GM18508 (cell line): ENCODE measurements around the gene TMEM163.
"Not testable (repeated sequence)": the region's sequence is repeated elsewhere in the genome, so short reads cannot be mapped to it uniquely, and the experiment has no call there.

Experiments
- ATAC-seq: cut with Tn5 transposase; IDR thresholded peaks from one replicate; pipeline ENCODE4 v1.9.1; 2021; ENCODE audit warnings: moderate number of reproducible peaks; ENCODE audit not compliant: insufficient read depth, unreplicated experiment

The TMEM163 gene

GRCh38 chr2:134718817-134719814 lies at the start of gene TMEM163:
Gene TMEM163, minus strand, starts transcription at chr2:134719000.
- ATAC-seq: no peak

- ATAC-seq: no peak
These were observed 47.8 kb upstream of the TMEM163 start for GRCh38 chr2:134766583-134766982.

GRCh38 chr2:134765987-134766386 lies 47.2 kb upstream of the TMEM163 start:
- ATAC-seq: no peak

- ATAC-seq: no peak
These were observed 45.4 kb upstream of the TMEM163 start for GRCh38 chr2:134764164-134764563.

- ATAC-seq: no peak
These were observed 44.4 kb upstream of the TMEM163 start for GRCh38 chr2:134763164-134763710.

- no peak for ATAC-seq
These were observed 43.7 kb upstream of the TMEM163 start for GRCh38 chr2:134762508-134762907.

GRCh38 chr2:134760385-134760784 lies 41.6 kb upstream of the TMEM163 start:
- ATAC-seq: no peak

GRCh38 chr2:134758633-134759032 lies 39.8 kb upstream of the TMEM163 start:
- ATAC-seq: peak; percentile 89

- not testable (repeated sequence) for ATAC-seq
These were observed 33.2 kb upstream of the TMEM163 start for GRCh38 chr2:134751981-134752380.

GRCh38 chr2:134745546-134745945 lies 26.7 kb upstream of the TMEM163 start:
- ATAC-seq: no peak

- no peak for ATAC-seq
These were observed 26.2 kb upstream of the TMEM163 start for GRCh38 chr2:134745023-134745422.

- peak; percentile 89 for ATAC-seq
These were observed 21.1 kb upstream of the TMEM163 start for GRCh38 chr2:134739879-134740301.

- ATAC-seq: no peak
These were observed 20.6 kb upstream of the TMEM163 start for GRCh38 chr2:134739236-134739878.

- ATAC-seq: no peak
These were observed 19.5 kb upstream of the TMEM163 start for GRCh38 chr2:134738141-134738870.

- ATAC-seq: no peak
These were observed 18.9 kb upstream of the TMEM163 start for GRCh38 chr2:134737671-134738070.

- no peak for ATAC-seq
These were observed 17.5 kb upstream of the TMEM163 start for GRCh38 chr2:134736167-134736880.

GRCh38 chr2:134728163-134728562 lies 9.4 kb upstream of the TMEM163 start:
- ATAC-seq: no peak

- no peak for ATAC-seq
These were observed 8.6 kb upstream of the TMEM163 start for GRCh38 chr2:134727385-134727784.

- ATAC-seq: no peak
These were observed 7.8 kb upstream of the TMEM163 start for GRCh38 chr2:134726645-134727044.

- ATAC-seq: no peak
These were observed 7.1 kb upstream of the TMEM163 start for GRCh38 chr2:134725876-134726275.
